AG04449 (cell line): ENCODE measurements around the gene TINAGL1.

Experiments
- CTCF ChIA-PET: fragments of 350-600 bp; formaldehyde crosslinking; extraction: SDS; loops from one replicate; lab custom pipeline; 2021; ENCODE audit warnings: antibody characterized with exemption; lab: Yijun Ruan, JAX
- POLR2A ChIA-PET: fragments of 400-600, 350-600 bp; formaldehyde crosslinking; extraction: SDS; loops from one replicate; lab custom pipeline; 2020; ENCODE audit warnings: antibody characterized with exemption, inconsistent platforms; lab: Yijun Ruan, JAX
- DNase-seq: peaks from one replicate; pipeline ENCODE4 v3.0.0-alpha.2; 2010; ENCODE audit warnings: low read depth, low spot score
- H3K4me3 ChIP-seq: 2 replicates; pipeline ENCODE4 v1.5.1; 2011; ENCODE audit warnings: low read depth, mild to moderate bottlenecking, control low read depth, low read length
- CTCF ChIP-seq: IDR thresholded peaks from one replicate; pipeline ENCODE4 v1.5.1; 2011; ENCODE audit warnings: mild to moderate bottlenecking, moderate library complexity, low read length, control low read depth, inconsistent platforms; ENCODE audit not compliant: insufficient read depth; ENCODE audit errors: missing control alignments

Gene TINAGL1

GRCh38 chr1:31539329-31539728 is 37.0 kb upstream of the TINAGL1 start:
- POLR2A ChIA-PET: no interaction called here
- no peak overlapping the region for H3K4me3 ChIP-seq
- CTCF ChIA-PET: interaction anchor here (0.8 to 1.2 kb wide), 2 partner anchors 10 to 145 kb away, joined by 3 to 4 read pairs; no protein-coding TSS in a partner anchor
- no peak for DNase-seq
- TF ChIP-seq CTCF: no peak

- TF ChIP-seq CTCF: no peak
- ChIA-PET CTCF (interaction anchor here (0.7 to 1.7 kb wide), 4 partner anchors 8 to 119 kb away, joined by 3 to 6 read pairs (median 5); no protein-coding TSS in a partner anchor), POLR2A (no interaction called here)
- H3K4me3 ChIP-seq: no peak overlapping the region
- DNase-seq: no peak
Measured at GRCh38 chr1:31541194-31541593, 35.1 kb upstream of the TINAGL1 start.

DNA sequence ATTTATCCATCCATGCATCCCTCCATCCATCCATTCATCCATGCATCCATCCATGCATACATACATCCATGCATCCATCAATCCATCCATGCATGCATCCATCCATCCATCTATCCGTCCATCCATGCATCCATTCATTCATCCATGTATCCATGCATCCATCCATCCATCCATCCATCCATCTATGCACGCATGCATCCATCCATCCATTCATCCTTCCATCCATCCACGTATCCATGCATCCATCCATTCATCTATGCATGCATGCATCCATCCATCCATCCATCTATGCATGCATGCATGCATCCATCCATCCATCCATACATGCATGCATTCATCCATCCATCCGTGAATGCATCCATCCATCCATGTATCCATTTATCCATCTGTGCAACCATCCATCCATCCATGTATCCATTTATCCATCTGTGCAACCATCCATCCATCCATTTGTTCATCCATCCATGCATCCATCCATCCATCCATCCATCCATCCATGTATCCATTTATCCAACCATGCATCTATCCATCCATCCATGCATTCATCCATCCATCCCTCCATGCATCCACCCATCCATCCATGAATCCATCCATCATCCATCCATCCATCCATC is 30.3 kb upstream of the TINAGL1 start:
- H3K4me3 ChIP-seq: no peak overlapping the region
- POLR2A ChIA-PET: no interaction called here
- TF ChIP-seq CTCF: no peak
- CTCF ChIA-PET: no interaction called here
- no peak for DNase-seq

- ChIA-PET POLR2A (interaction anchor here (1.0 kb wide), 1 partner anchor 240 kb away, joined by 4 read pairs; no protein-coding TSS in a partner anchor), CTCF (interaction anchor here (0.7 to 4.5 kb wide), 49 partner anchors 10 to 415 kb away, joined by 3 to 116 read pairs (median 6); partner anchors contain the start of gene SERINC2)
- H3K4me3 ChIP-seq: no peak overlapping the region
- TF ChIP-seq CTCF: no peak
- no peak for DNase-seq
Measured at GRCh38 chr1:31548534-31548906, 27.8 kb upstream of the TINAGL1 start.

DNA sequence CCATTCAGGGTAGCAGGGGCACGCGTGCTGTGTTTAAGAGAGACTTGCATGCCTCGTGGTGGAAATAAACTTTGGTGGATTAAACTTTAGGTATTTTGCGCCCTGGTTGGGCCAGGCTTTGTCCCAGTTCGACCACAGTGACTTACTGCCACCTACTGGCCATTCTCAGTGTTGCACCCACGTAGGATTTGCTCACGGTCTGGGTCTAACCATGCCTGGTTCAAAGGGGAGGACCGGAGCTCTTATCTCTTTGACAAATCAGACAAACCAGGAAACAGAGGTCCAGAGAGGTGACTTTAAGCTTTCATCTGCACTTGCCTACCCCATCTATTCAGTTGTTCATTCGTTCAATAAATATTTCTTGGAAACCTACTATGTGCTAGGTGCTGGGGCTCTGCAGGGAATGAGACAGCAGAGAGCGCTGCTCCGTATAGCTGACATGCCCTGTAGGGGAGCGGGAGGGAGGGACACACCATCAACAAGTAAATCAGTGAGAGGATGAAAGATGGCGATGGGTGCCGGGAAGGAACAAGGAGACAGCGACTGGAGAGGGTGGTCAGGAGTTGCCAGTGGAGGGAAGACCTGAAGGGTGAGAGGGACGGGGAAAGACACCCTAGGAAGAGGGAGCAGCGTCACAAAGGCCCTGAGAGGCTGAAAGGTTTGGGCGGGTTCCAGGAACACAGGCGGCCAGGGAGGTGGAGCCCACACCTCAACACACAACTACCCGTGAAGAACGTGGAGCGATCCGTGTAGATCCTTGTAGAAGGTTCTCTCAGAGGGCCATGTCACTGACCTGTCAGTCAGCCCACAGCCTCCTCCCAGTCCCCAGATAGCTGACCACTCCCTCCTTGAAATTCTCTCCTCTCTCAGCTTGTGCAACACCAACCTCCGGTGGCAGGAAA is 27.2 kb upstream of the TINAGL1 start:
- peak; percentile 84 for TF ChIP-seq CTCF
- CTCF ChIA-PET: interaction anchor here (0.6 to 4.5 kb wide), 69 partner anchors 8 to 1137 kb away, joined by 3 to 116 read pairs (median 4); partner anchors contain the start of gene SERINC2
- POLR2A ChIA-PET: interaction anchor here (1.0 kb wide), 1 partner anchor 240 kb away, joined by 4 read pairs; no protein-coding TSS in a partner anchor
- peak overlapping the region; percentile 31 for H3K4me3 ChIP-seq
- DNase-seq: no peak
